Panc1 (cell line): ENCODE data around the gene CLEC16A.

Experiments
- POLR2AphosphoS5 ChIP-seq: IDR thresholded peaks from 2 replicates; pipeline ENCODE4 v1.6.1; 2012; ENCODE audit warnings: mild to moderate bottlenecking, low read depth, low read length, moderate library complexity
- TCF7L2 ChIP-seq: IDR thresholded peaks from 2 replicates; pipeline ENCODE4 v1.6.1; 2011; ENCODE audit warnings: mild to moderate bottlenecking, low read depth, low read length, inconsistent platforms
- TF ChIP-seq, protein P1 (sequence below): fragments of 450-650 bp; IDR thresholded peaks from 2 replicates; pipeline ENCODE4 v1.5.1; 2017; ENCODE audit warnings: mild to moderate bottlenecking
- TF ChIP-seq, protein P2 (sequence below), 2 experiments: IDR thresholded peaks; 2 replicates each; pipeline ENCODE4 v1.6.1; 2011 to 2012; ENCODE audit warnings: low read depth in 2 of 2, control low read depth in 1 of 2, low read length in 1 of 2, mild to moderate bottlenecking in 1 of 2, moderate library complexity in 1 of 2; ENCODE audit not compliant: insufficient read depth in 1 of 2

DNA sequence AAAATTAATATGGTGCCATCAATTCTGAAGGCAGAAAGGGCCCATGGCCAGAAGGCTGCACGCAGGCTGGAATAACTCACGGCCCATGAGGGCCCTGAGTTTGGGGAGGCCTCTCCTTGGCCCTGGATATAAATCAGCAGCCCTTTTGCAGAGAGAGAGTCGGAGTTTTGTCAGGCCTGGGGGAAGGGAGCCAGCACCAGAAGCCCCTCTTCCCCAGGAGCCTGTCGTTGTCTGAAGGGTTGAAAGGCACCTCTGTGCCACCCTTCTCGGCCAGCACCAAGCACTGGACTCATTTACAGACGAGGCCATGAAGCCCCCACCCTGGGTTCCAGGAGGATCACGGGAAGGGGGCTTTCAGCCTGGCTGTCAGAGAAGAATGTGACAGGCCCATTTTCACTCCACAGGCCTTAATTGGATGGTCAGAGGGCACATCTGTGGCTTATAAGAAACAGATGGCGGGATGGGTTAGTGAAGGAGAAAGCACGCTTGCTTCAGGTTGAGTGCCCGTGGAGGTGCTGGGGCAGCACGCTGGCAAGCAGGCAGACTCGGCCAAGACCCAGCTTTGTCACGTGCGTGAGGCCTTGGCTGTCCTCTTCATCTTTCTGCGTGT, 140.6 kb downstream of the CLEC16A start:
- TF ChIP-seq, protein P1, sequence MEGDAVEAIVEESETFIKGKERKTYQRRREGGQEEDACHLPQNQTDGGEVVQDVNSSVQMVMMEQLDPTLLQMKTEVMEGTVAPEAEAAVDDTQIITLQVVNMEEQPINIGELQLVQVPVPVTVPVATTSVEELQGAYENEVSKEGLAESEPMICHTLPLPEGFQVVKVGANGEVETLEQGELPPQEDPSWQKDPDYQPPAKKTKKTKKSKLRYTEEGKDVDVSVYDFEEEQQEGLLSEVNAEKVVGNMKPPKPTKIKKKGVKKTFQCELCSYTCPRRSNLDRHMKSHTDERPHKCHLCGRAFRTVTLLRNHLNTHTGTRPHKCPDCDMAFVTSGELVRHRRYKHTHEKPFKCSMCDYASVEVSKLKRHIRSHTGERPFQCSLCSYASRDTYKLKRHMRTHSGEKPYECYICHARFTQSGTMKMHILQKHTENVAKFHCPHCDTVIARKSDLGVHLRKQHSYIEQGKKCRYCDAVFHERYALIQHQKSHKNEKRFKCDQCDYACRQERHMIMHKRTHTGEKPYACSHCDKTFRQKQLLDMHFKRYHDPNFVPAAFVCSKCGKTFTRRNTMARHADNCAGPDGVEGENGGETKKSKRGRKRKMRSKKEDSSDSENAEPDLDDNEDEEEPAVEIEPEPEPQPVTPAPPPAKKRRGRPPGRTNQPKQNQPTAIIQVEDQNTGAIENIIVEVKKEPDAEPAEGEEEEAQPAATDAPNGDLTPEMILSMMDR = no peak
- TF ChIP-seq, protein P2, sequence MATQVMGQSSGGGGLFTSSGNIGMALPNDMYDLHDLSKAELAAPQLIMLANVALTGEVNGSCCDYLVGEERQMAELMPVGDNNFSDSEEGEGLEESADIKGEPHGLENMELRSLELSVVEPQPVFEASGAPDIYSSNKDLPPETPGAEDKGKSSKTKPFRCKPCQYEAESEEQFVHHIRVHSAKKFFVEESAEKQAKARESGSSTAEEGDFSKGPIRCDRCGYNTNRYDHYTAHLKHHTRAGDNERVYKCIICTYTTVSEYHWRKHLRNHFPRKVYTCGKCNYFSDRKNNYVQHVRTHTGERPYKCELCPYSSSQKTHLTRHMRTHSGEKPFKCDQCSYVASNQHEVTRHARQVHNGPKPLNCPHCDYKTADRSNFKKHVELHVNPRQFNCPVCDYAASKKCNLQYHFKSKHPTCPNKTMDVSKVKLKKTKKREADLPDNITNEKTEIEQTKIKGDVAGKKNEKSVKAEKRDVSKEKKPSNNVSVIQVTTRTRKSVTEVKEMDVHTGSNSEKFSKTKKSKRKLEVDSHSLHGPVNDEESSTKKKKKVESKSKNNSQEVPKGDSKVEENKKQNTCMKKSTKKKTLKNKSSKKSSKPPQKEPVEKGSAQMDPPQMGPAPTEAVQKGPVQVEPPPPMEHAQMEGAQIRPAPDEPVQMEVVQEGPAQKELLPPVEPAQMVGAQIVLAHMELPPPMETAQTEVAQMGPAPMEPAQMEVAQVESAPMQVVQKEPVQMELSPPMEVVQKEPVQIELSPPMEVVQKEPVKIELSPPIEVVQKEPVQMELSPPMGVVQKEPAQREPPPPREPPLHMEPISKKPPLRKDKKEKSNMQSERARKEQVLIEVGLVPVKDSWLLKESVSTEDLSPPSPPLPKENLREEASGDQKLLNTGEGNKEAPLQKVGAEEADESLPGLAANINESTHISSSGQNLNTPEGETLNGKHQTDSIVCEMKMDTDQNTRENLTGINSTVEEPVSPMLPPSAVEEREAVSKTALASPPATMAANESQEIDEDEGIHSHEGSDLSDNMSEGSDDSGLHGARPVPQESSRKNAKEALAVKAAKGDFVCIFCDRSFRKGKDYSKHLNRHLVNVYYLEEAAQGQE (IDR thresholded peaks at IDR 0.05; ENCODE audit: insufficient read depth in 1 of 2, low read depth in 2 of 2, low read length in 1 of 2) = no peak
- TF ChIP-seq POLR2AphosphoS5 (no peak), TCF7L2 (no peak)
